Vagina (tissue), 2 donors: ENCODE measurements around the gene PIR. TPM values are rescaled to one million over a fixed set of nuclear protein-coding genes. Genes with fewer than 3 reads are reported as not detected.
A peak's percentile ranks its signal among the peaks of the same experiment; 100 is the strongest.

Source experiments
- DNase-seq, 2 donors: peaks; one replicate each; pipeline ENCODE4 v3.0.0-alpha.2; 2017; ENCODE audit errors: extremely low spot score in 2 of 2
- H3K27ac ChIP-seq: fragments of 200-600 bp; sonication (generic); one replicate; pipeline ENCODE4 v1.5.1; 2019
- H3K27me3 ChIP-seq: fragments of 200-600 bp; sonication (generic); one replicate; pipeline ENCODE4 v1.5.1; 2019
- H3K36me3 ChIP-seq, 2 donors: fragments of 200-600 bp; sonication (generic); one replicate each; pipeline ENCODE4 v1.5.1; 2017 to 2019
- H3K4me1 ChIP-seq: fragments of 200-600 bp; sonication (generic); one replicate; pipeline ENCODE4 v1.5.1; 2019
- H3K4me3 ChIP-seq, 2 donors: fragments of 200-600 bp; sonication (generic); 1 replicate in 1 of 2; 2 replicates in 1 of 2; pipeline ENCODE4 v1.5.1; 2016 to 2019
- H3K9me3 ChIP-seq: fragments of 200-600 bp; sonication (generic); one replicate; pipeline ENCODE4 v1.5.1; 2019
- CTCF ChIP-seq, 3 experiments: fragments of 450-650 bp in 2 of 3; fragments of 200-600 bp in 1 of 3; sonication (generic) in 1 of 3; IDR thresholded peaks; one replicate each; pipeline ENCODE4 v1.5.1; 2017 to 2019; ENCODE audit warnings: antibody characterized with exemption in 3 of 3, mild to moderate bottlenecking in 2 of 3, moderate library complexity in 2 of 3
- POLR2A ChIP-seq, 2 donors: fragments of 450-650 bp; IDR thresholded peaks; one replicate each; pipeline ENCODE4 v1.6.1; 2017; ENCODE audit warnings: antibody characterized with exemption in 2 of 2, mild to moderate bottlenecking in 2 of 2, moderate library complexity in 2 of 2
- POLR2AphosphoS5 ChIP-seq, 2 donors: sonication (generic); formaldehyde crosslinking; IDR thresholded peaks; one replicate each; pipeline ENCODE4 v1.9.0; 2017; ENCODE audit warnings: antibody characterized with exemption in 2 of 2, mild to moderate bottlenecking in 2 of 2, low read depth in 1 of 2; ENCODE audit not compliant: insufficient read depth in 1 of 2
- intact Hi-C: fragments of 100-400 bp; cut with DNase I; formaldehyde crosslinking; loops from one replicate; pipeline ENCODE4 v1.15.1; 2023
- total RNA-seq: library from RNA; depleted of rRNA; stranded (reverse); fragments of >200 nt; gene quantifications from one replicate; pipeline ENCODE4 v1.2.3, GENCODE V29; 2016

The PIR gene
- total RNA-seq, 1 donor from 2014 or later, result 24.1 TPM

GRCh38 chrX:15416133-15416993 lies 76.8 kb downstream of the PIR start:
- Histone ChIP-seq H3K27me3 (no peaks in the 10 kb centered on the region), H3K4me3 (no peak overlapping the region), H3K9me3 (no peaks in the 10 kb centered on the region), H3K36me3 (no peaks in the 10 kb centered on the region), H3K27ac (no peak overlapping the region), H3K4me1 (no peaks in the 10 kb centered on the region)
- intact Hi-C loops, result no loop called here
- TF ChIP-seq POLR2AphosphoS5 (IDR thresholded peaks at IDR 0.05; ENCODE audit: insufficient read depth in 1 of 2, low read depth in 1 of 2) (no peak), POLR2A (IDR thresholded peaks at IDR 0.05) (no peak), CTCF (IDR thresholded peaks at IDR 0.05) (no peak)
- DNase-seq, result no peak

DNA sequence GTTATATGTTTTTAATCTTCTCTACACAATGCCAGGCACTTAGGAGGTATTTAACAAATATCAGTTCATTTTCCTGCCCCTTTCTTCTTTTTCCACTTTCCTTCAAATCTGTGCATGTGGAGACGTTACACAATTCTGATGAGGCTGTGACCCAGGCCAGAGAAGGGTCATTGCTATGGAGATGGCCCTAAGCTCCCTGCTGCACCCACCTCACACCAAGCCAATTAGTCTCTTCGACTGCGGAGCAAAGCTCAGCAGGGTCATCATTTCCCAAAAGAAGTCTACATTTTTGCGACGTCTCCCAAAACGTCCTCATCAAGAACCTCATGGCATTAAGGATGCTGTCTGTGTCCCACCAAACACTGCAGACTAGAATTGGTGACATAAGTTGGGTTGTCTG lies 80.0 kb downstream of the PIR start:
- H3K4me1 ChIP-seq, result no peaks in the 10 kb centered on the region
- H3K36me3 ChIP-seq, result no peaks in the 10 kb centered on the region
- no peak overlapping the region for H3K4me3 ChIP-seq
- TF ChIP-seq POLR2A (IDR thresholded peaks at IDR 0.05) (no peak), CTCF (IDR thresholded peaks at IDR 0.05) (no peak), POLR2AphosphoS5 (IDR thresholded peaks at IDR 0.05; ENCODE audit: insufficient read depth in 1 of 2, low read depth in 1 of 2) (no peak)
- no peak for DNase-seq
- H3K27ac ChIP-seq, result no peak overlapping the region
- H3K27me3 ChIP-seq, result no peaks in the 10 kb centered on the region
- H3K9me3 ChIP-seq, result no peaks in the 10 kb centered on the region
- intact Hi-C loops, result no loop called here

- no peak for TF ChIP-seq CTCF (IDR thresholded peaks at IDR 0.05)
- no peak for TF ChIP-seq POLR2AphosphoS5 (IDR thresholded peaks at IDR 0.05; ENCODE audit: insufficient read depth in 1 of 2, low read depth in 1 of 2)
- no peak for TF ChIP-seq POLR2A (IDR thresholded peaks at IDR 0.05)
- Histone ChIP-seq H3K36me3 (no peaks in the 10 kb centered on the region), H3K27ac (no peak overlapping the region), H3K4me1 (no peaks in the 10 kb centered on the region), H3K9me3 (no peaks in the 10 kb centered on the region), H3K4me3 (no peak overlapping the region), H3K27me3 (no peaks in the 10 kb centered on the region)
- intact Hi-C loops, result no loop called here
- DNase-seq, result no peak
These were observed 82.2 kb downstream of the PIR start for GRCh38 chrX:15410947-15411346.

DNA sequence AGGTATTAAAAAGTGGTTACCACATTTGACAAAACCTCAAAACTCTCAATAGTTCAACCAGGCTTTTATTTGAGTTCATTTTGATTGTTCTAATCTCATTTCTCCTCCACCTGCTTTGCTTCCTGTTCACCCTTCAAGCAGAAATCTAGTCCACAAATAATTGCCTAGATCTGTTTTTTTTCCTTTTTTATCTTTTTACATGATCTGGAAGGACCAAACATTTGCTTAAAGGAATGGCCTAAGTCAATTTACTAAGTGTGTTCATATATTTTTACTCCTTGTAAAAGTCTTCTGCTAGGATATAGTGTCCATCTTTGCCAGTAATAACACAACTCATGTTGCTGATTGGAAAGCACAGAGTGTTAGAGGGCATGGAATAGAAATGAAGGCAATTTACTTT lies 82.7 kb downstream of the PIR start:
- no peaks in the 10 kb centered on the region for H3K36me3 ChIP-seq
- no peak overlapping the region for H3K27ac ChIP-seq
- intact Hi-C loops, result no loop called here
- H3K27me3 ChIP-seq, result no peaks in the 10 kb centered on the region
- no peaks in the 10 kb centered on the region for H3K4me1 ChIP-seq
- no peaks in the 10 kb centered on the region for H3K9me3 ChIP-seq
- DNase-seq, result no peak
- TF ChIP-seq POLR2A (IDR thresholded peaks at IDR 0.05), result no peak
- no peak for TF ChIP-seq POLR2AphosphoS5 (IDR thresholded peaks at IDR 0.05; ENCODE audit: insufficient read depth in 1 of 2, low read depth in 1 of 2)
- TF ChIP-seq CTCF (IDR thresholded peaks at IDR 0.05), result no peak
- H3K4me3 ChIP-seq, result no peak overlapping the region

DNA sequence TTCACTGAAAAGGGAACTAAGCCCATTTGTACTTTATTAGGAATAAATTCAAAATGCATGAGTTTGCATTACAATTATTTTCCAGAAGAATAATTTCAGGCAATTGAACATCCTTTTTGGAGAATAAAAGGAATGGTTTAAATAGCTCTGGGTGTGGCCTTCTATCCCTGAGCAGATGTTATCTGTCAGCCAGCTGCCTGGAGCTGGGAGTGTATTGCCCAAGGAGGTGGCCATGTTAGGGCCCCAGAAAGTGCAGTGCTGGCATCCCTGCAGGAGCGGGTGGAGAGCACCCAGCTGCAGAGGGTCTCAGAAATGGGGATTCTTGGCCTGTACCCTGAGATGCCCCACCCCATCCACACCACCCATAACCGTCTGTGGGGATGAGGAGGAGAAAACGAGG lies 87.3 kb downstream of the PIR start:
- intact Hi-C loops, result no loop called here
- no peak overlapping the region for H3K4me3 ChIP-seq
- no peaks in the 10 kb centered on the region for H3K4me1 ChIP-seq
- DNase-seq, result no peak
- no peaks in the 10 kb centered on the region for H3K9me3 ChIP-seq
- peak overlapping the region; percentile 12 for H3K27ac ChIP-seq
- H3K36me3 ChIP-seq, result no peaks in the 10 kb centered on the region
- TF ChIP-seq CTCF (IDR thresholded peaks at IDR 0.05) (no peak), POLR2AphosphoS5 (IDR thresholded peaks at IDR 0.05; ENCODE audit: insufficient read depth in 1 of 2, low read depth in 1 of 2) (no peak), POLR2A (IDR thresholded peaks at IDR 0.05) (no peak)
- no peaks in the 10 kb centered on the region for H3K27me3 ChIP-seq
